ENCODE measurements around the gene JOSD1. TPM values are rescaled to one million over a fixed set of nuclear protein-coding genes. Genes with fewer than 3 reads are reported as not detected.

The JOSD1 gene
- total RNA-seq, 6 experiments from 2014 or later = 13.0 to 32.2 (median 21.7) TPM

- H3K4me1 ChIP-seq = no peaks in the 10 kb centered on the region
- H3K4me3 ChIP-seq = no peak overlapping the region
- TF ChIP-seq CTCF (IDR thresholded peaks at IDR 0.05) = no peak
- no peak for TF ChIP-seq POLR2A (IDR thresholded peaks at IDR 0.05)
- H3K9me3 ChIP-seq = no peaks in the 10 kb centered on the region
- no peaks in the 10 kb centered on the region for H3K27me3 ChIP-seq
- WGBS (ENCODE audit: insufficient coverage, low coverage, low lambda C conversion rate, missing lambda C conversion rate) = 61% methylated on average over 3 of the region's 3 CpGs
- no peak for DNase-seq
- no peak for ATAC-seq
- no peaks in the 10 kb centered on the region for H3K36me3 ChIP-seq
- intact Hi-C loops (cut with DNase I) = no loop called here
- no peak overlapping the region for H3K27ac ChIP-seq
Measured at GRCh38 chr22:38638728-38639127, 62.0 kb downstream of the JOSD1 start.

GRCh38 chr22:38638216-38638615 is 62.5 kb downstream of the JOSD1 start:
- DNase-seq = no peak
- Histone ChIP-seq H3K4me1 (no peaks in the 10 kb centered on the region), H3K27me3 (no peaks in the 10 kb centered on the region), H3K4me3 (no peak overlapping the region), H3K36me3 (no peaks in the 10 kb centered on the region), H3K27ac (no peak overlapping the region), H3K9me3 (no peaks in the 10 kb centered on the region)
- no peak for ATAC-seq
- WGBS (ENCODE audit: insufficient coverage, low coverage, low lambda C conversion rate, missing lambda C conversion rate) = 100% methylated on average over 1 of the region's 2 CpGs
- intact Hi-C loops (cut with DNase I) = no loop called here
- TF ChIP-seq POLR2A (IDR thresholded peaks at IDR 0.05) (no peak), CTCF (IDR thresholded peaks at IDR 0.05) (no peak)

Small RNA genes lying within 50 kb of the gene (small RNA-seq; reads per million reads assigned to genes)
- 0 reads per million in 2 experiments for gene AL021707.8

Other genes starting within 250 kb of the JOSD1 start
- not detected for gene KCNJ4, start 245.7 kb downstream of the JOSD1 start, total RNA-seq
- 10 to 100 TPM in 3 of 6 experiments, 1 to 10 TPM in 3; 2.4 to 53.8 (median 12.8) TPM for gene KDELR3, start 232.8 kb downstream of the JOSD1 start, total RNA-seq
- gene DDX17, start 194.6 kb downstream of the JOSD1 start, total RNA-seq = 100 to 1,000 TPM; 128 to 205 (median 184) TPM
- under 1 TPM in 1 of 6 experiments, not detected in 5; 0.55 TPM for gene DMC1, start 130.8 kb downstream of the JOSD1 start, total RNA-seq
- under 1 TPM in 4 of 6 experiments, not detected in 2; 0.02 to 0.20 (median 0.16) TPM for gene FAM227A, start 44.6 kb downstream of the JOSD1 start, total RNA-seq
- gene CBY1, start 44.3 kb downstream of the JOSD1 start, total RNA-seq = 10 to 100 TPM in 4 of 6 experiments, 1 to 10 TPM in 2; 6.1 to 14.4 (median 11.6) TPM
- 10 to 100 TPM; 23.2 to 36.8 (median 32.4) TPM for gene TOMM22, start 19.0 kb downstream of the JOSD1 start, total RNA-seq
- gene GTPBP1, start 5.0 kb upstream of the JOSD1 start, total RNA-seq = 10 to 100 TPM; 13.4 to 21.6 (median 16.7) TPM
- gene SUN2, start 55.1 kb upstream of the JOSD1 start, total RNA-seq = 100 to 1,000 TPM; 104 to 174 (median 144) TPM
- 1 to 10 TPM; 2.0 to 6.2 (median 5.1) TPM for gene DNAL4, start 93.2 kb upstream of the JOSD1 start, total RNA-seq
- under 1 TPM; 0.18 to 0.68 (median 0.28) TPM for gene NPTXR, start 143.1 kb upstream of the JOSD1 start, total RNA-seq
- gene CBX6, start 171.3 kb upstream of the JOSD1 start, total RNA-seq = 10 to 100 TPM in 4 of 6 experiments, 1 to 10 TPM in 2; 7.8 to 22.5 (median 12.1) TPM